Stomach smooth muscle (tissue), 2 donors: ENCODE measurements around the gene BRD7.
A peak's percentile ranks its signal among the peaks of the same experiment; 100 is the strongest.

Source experiments
- H3K27ac ChIP-seq: one replicate; pipeline ENCODE4 v1.7.0; 2013; ENCODE audit warnings: mild to moderate bottlenecking, low read length, inconsistent platforms
- H3K27me3 ChIP-seq, 2 donors: one replicate each; pipeline ENCODE4 v1.7.0; 2013; ENCODE audit warnings: low read length in 2 of 2; ENCODE audit not compliant: insufficient read depth in 2 of 2, control insufficient read depth in 1 of 2
- H3K36me3 ChIP-seq, 2 donors: one replicate each; pipeline ENCODE4 v1.7.0; 2013; ENCODE audit warnings: low read length in 2 of 2; ENCODE audit not compliant: control insufficient read depth in 2 of 2, insufficient read depth in 2 of 2
- H3K4me1 ChIP-seq: one replicate; pipeline ENCODE4 v1.7.0; 2013; ENCODE audit warnings: low read length; ENCODE audit not compliant: control insufficient read depth, insufficient read depth
- H3K4me3 ChIP-seq, 2 donors: one replicate each; pipeline ENCODE4 v1.7.0; 2013; ENCODE audit warnings: low read length in 2 of 2
- H3K9ac ChIP-seq, 2 donors: one replicate each; pipeline ENCODE4 v1.7.0; 2013; ENCODE audit warnings: low read length in 2 of 2, mild to moderate bottlenecking in 1 of 2
- H3K9me3 ChIP-seq, 2 donors: one replicate each; pipeline ENCODE4 v1.7.0; 2013; ENCODE audit warnings: low read length in 2 of 2; ENCODE audit not compliant: control insufficient read depth in 2 of 2
- donor health status: healthy.
- donor health status: Pancreatic carcinoma.

BRD7 gene

DNA sequence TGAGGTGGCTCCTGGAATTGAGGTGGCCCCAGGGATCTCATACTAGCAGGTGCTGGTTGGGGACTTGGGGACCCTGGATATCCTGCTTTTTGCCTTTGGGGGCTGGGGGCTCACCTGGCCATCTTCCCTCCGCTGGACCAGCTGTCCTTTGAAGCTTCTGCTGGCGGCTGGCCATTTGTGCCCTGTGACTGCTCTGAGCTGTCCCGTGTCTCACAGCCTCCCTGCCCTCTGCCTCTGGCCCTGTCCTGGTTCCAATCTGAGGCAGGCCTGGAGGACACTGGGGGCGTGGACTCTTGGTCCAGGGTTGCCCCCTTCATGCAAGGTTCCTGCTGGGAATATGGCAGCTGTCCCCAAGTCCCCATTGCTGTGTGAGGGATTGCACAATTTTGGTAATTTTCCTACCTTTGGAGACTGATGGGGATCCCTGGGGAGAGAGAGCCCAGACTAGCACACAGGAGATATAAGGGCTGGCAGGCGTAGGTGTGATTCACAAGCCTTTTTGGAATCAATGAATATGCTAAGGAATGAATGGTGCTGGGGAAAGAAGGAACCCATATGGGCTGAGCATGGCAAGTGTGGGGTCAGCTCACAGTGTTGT lies 83.3 kb downstream of the BRD7 start:
- H3K4me3 ChIP-seq, result no peak overlapping the region
- peaks cover 2 to 8% of the 10 kb centered on the region in 2 donors for H3K9me3 ChIP-seq
- peaks cover 14% of the 10 kb centered on the region for H3K4me1 ChIP-seq
- H3K9ac ChIP-seq, result no peak overlapping the region
- H3K27ac ChIP-seq, result no peak overlapping the region
- H3K27me3 ChIP-seq, result no peaks in the 10 kb centered on the region
- no peaks in the 10 kb centered on the region for H3K36me3 ChIP-seq

DNA sequence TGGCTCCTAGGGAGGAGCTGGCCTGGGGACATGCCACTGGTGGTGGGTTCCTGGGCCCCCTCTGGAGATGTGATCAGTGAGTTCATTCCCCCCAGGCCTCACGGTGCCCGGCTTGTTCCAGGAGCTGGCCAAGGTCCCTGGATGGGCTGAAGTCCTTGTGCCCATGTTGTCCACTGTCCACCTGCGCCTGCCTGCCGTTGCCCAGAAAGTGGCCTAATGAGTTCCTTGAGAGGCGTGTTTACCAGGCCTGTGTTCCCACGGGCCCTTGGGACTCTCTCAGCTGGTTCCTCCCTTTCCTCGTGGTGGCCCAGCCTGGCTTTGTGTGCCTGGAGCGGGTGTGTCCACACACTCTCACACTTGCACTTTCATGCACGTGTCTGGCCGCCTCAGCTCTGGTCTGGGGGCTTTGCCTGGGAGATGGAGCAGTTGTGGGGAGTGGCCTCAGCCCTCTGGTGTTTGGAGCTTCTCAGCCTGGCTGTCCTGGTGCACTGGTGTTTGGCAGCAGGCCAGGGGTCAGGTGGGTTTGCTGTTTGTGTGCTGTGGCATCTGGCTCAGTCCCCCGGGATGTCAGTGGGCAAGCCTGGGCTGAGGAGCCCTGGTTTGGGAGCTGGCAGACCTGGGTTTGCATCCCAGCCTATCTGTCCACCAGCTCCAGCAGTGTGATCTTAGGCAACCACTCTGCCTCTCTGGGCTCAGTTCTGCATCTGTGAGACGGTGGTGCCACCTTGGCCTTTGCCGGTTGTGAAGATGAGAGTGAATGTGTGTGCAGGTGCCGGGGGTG lies 84.5 kb downstream of the BRD7 start:
- Histone ChIP-seq H3K9ac (no peak overlapping the region), H3K4me1 (peaks cover 14% of the 10 kb centered on the region), H3K9me3 (peaks cover 2 to 9% of the 10 kb centered on the region in 2 donors), H3K27ac (no peak overlapping the region), H3K27me3 (no peaks in the 10 kb centered on the region), H3K4me3 (no peak overlapping the region), H3K36me3 (no peaks in the 10 kb centered on the region)

- Histone ChIP-seq H3K4me1 (peaks cover 14% of the 10 kb centered on the region), H3K27ac (no peak overlapping the region), H3K9ac (no peak overlapping the region), H3K4me3 (no peak overlapping the region), H3K9me3 (peaks cover 2 to 9% of the 10 kb centered on the region in 2 donors), H3K27me3 (no peaks in the 10 kb centered on the region), H3K36me3 (no peaks in the 10 kb centered on the region)
These were observed 85.7 kb downstream of the BRD7 start for GRCh38 chr16:50282955-50283631.

DNA sequence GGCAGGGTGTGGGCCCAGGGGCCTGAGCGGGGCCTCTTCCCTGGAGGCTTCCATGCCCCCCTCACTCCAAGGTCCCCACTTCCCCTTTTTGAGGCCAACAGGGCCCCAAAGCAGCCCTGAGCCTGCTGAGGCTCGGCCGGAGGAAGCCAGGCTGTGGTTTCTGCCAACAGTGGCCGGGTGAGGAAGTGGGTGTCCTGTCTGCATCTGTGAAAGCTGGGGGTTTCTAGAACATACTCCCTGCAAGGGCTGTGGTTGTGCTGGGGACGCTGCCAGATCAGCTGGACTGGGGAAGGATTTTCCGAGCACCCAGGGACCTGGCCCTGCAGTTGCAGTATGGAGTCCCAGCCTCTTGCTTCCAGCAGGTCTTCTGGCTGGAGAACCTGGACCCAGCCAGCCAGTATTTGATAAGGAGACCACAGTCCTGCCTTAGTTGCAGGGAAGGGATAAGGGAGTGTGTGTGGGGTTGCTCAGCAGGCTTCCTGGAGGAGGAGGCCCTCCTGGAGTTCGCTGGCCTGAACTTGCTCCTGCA lies 86.7 kb downstream of the BRD7 start:
- no peak overlapping the region for H3K27ac ChIP-seq
- H3K36me3 ChIP-seq, result no peaks in the 10 kb centered on the region
- peaks cover 14% of the 10 kb centered on the region for H3K4me1 ChIP-seq
- H3K27me3 ChIP-seq, result no peaks in the 10 kb centered on the region
- no peak overlapping the region for H3K4me3 ChIP-seq
- H3K9me3 ChIP-seq, result peaks cover 2 to 9% of the 10 kb centered on the region in 2 donors
- no peak overlapping the region for H3K9ac ChIP-seq

GRCh38 chr16:50281391-50282009 lies 87.3 kb downstream of the BRD7 start:
- Histone ChIP-seq H3K27me3 (no peaks in the 10 kb centered on the region), H3K9ac (no peak overlapping the region), H3K27ac (no peak overlapping the region), H3K36me3 (no peaks in the 10 kb centered on the region), H3K4me3 (peak overlapping the region in 1 of 2 donors; percentile 15), H3K4me1 (peaks cover 14% of the 10 kb centered on the region), H3K9me3 (peaks cover 0 to 7% of the 10 kb centered on the region in 2 donors)

DNA sequence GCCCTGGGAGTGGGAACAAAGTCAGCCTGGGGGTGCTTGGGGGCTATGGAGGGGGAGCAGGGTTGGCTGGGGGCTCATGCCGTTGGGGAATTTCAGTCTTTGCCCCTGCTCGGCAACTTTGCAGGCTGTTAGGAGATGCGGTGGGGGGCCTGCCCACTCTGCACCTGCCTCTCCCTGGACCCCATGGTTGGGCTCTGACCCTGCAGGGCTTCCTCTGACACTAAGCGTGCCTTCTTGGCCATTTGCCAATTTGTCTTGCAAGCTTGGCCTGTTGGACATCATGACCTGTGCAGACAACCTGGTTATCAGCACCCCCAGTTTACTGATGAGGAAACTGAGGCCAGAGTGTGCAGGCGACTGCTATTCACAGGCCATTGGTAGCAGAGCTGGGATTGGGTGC lies 87.9 kb downstream of the BRD7 start:
- H3K4me3 ChIP-seq, result peak overlapping the region in 1 of 2 donors; percentile 3
- H3K4me1 ChIP-seq, result peaks cover 14% of the 10 kb centered on the region
- no peaks in the 10 kb centered on the region for H3K27me3 ChIP-seq
- peaks cover 0 to 4% of the 10 kb centered on the region in 2 donors for H3K9me3 ChIP-seq
- H3K36me3 ChIP-seq, result no peaks in the 10 kb centered on the region
- no peak overlapping the region for H3K9ac ChIP-seq
- no peak overlapping the region for H3K27ac ChIP-seq

DNA sequence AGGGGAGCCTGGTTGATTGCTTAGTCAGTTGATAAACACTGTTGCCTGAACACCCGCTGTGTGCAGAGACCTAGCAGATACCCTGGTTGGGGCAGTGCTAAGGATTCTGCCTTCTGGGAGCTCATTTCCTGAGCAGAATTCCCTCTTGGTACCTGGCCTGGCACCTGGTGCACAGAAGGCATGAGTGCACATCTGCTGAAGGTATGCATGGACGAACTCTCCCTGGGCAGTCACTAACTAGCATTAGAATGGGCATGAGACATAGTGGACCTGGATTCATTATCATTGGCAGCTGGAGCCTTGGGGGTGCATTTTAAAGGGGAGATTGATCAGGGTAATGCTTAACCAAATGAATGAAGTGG lies 89.3 kb downstream of the BRD7 start:
- Histone ChIP-seq H3K27ac (no peak overlapping the region), H3K4me1 (peaks cover 7% of the 10 kb centered on the region), H3K27me3 (no peaks in the 10 kb centered on the region), H3K36me3 (no peaks in the 10 kb centered on the region), H3K9ac (no peak overlapping the region), H3K9me3 (peaks cover 0 to 4% of the 10 kb centered on the region in 2 donors), H3K4me3 (no peak overlapping the region)

DNA sequence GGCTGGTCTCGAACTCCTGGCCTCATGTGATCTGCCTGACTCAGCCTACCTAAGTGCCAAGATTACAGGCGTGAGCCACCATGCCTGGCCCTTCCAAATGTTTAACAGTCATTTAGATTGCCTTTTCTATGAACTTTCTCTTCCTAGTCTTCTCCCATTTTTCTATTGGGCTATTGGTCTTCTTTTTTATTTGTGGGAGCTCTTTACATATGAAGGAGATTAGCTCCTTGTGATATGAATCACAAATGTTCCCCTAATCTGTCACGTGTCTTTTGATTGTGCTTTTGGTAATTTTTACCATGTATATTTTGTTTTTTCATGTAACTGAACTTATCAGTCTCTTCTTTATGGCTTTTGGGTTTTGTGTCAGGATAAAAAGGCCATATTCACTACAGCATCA lies 90.5 kb downstream of the BRD7 start:
- Histone ChIP-seq H3K4me3 (no peak overlapping the region), H3K9me3 (peaks cover 0 to 4% of the 10 kb centered on the region in 2 donors), H3K4me1 (peaks cover 3% of the 10 kb centered on the region), H3K27me3 (no peaks in the 10 kb centered on the region), H3K36me3 (no peaks in the 10 kb centered on the region), H3K9ac (no peak overlapping the region), H3K27ac (no peak overlapping the region)

GRCh38 chr16:50276801-50277555 lies 91.8 kb downstream of the BRD7 start:
- Histone ChIP-seq H3K4me3 (no peak overlapping the region), H3K9me3 (peaks cover 0 to 4% of the 10 kb centered on the region in 2 donors), H3K4me1 (peaks cover 3% of the 10 kb centered on the region), H3K9ac (no peak overlapping the region), H3K27me3 (no peaks in the 10 kb centered on the region), H3K36me3 (no peaks in the 10 kb centered on the region), H3K27ac (no peak overlapping the region)

DNA sequence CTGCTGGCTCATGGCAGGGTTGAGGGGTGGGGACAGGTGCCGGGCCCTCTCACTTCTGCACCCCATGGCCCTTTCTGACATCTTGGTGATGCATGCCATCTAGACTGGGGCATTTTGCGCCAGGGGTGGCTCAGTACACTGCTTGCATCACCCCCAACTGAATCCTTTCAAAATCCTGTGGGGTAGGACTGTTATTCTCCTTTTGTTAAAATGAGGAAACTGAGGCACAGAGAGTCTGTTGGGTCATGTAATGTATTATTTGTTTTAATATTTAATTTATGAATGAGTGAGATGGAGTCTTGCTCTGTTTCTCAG lies 92.5 kb downstream of the BRD7 start:
- Histone ChIP-seq H3K27ac (no peak overlapping the region), H3K27me3 (no peaks in the 10 kb centered on the region), H3K9me3 (peaks cover 0 to 4% of the 10 kb centered on the region in 2 donors), H3K4me1 (peaks cover 3% of the 10 kb centered on the region), H3K36me3 (no peaks in the 10 kb centered on the region), H3K4me3 (no peak overlapping the region), H3K9ac (no peak overlapping the region)
